Endothelial cell (in vitro differentiated cells): ENCODE results near the gene KDM4B. TPM values are rescaled to one million over a fixed set of nuclear protein-coding genes. Genes with fewer than 3 reads are reported as not detected.
"Not testable (repeated sequence)": the region's sequence is repeated elsewhere in the genome, so short reads cannot be mapped to it uniquely, and the experiment has no call there.

Experiments
- DNase-seq: peaks from one replicate; pipeline ENCODE4 v3.0.0; 2021; ENCODE audit warnings: low spot score
- H3K27ac Mint-ChIP-seq: one replicate; pipeline ENCODE4 v1.8.0; 2021; ENCODE audit warnings: mixed read lengths, inconsistent platforms; ENCODE audit not compliant: unreplicated experiment
- H3K27me3 Mint-ChIP-seq: one replicate; pipeline ENCODE4 v1.8.0; 2021; ENCODE audit warnings: mild to moderate bottlenecking, moderate library complexity, mixed read lengths, inconsistent platforms; ENCODE audit not compliant: unreplicated experiment
- H3K36me3 Mint-ChIP-seq: one replicate; pipeline ENCODE4 v1.8.0; 2021; ENCODE audit warnings: mild to moderate bottlenecking, low read depth, mixed read lengths, inconsistent platforms; ENCODE audit not compliant: unreplicated experiment
- H3K4me1 Mint-ChIP-seq: one replicate; pipeline ENCODE4 v1.8.0; 2021; ENCODE audit warnings: mild to moderate bottlenecking, mixed read lengths, inconsistent platforms; ENCODE audit not compliant: unreplicated experiment
- H3K4me3 Mint-ChIP-seq: one replicate; pipeline ENCODE4 v1.8.0; 2021; ENCODE audit warnings: mild to moderate bottlenecking, mixed read lengths, inconsistent platforms; ENCODE audit not compliant: unreplicated experiment
- H3K9me3 Mint-ChIP-seq: one replicate; pipeline ENCODE4 v1.8.0; 2021; ENCODE audit warnings: mixed read lengths, inconsistent platforms; ENCODE audit not compliant: unreplicated experiment
- CTCF ChIP-seq: fragments of 200-600 bp; sonication (generic); IDR thresholded peaks from one replicate; pipeline ENCODE4 v1.5.0; 2021; ENCODE audit warnings: antibody characterized with exemption; ENCODE audit not compliant: unreplicated experiment
- total RNA-seq: library from RNA; stranded (reverse); fragmentation: NEBNext Ultra II Directional; extraction: Animal tissue kit (Norgen Biotek cat#: 25700); gene quantifications from one replicate; pipeline ENCODE4 v1.2.1, GENCODE V29; 2021; ENCODE audit not compliant: unreplicated experiment

KDM4B gene
- total RNA-seq, 1 donor from 2014 or later = 42.4 TPM

DNA sequence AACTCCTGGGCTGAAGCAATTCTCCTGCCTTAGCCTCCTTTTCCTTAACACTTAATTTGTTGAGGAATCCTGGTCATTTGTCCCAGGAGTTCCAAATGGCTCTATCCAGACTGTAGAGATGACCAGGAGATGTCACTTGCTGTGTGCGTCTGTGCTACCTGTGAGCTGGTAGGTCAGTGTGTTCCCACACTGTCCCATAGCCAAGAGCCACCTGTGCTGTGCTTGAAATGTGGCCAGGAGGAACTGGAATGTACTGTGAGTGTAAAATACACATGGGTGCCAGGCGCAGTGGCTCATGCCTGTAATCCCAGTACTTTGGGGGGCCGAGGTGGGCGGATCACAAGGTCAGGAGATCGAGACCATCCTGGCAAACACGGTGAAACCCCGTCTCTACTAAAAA, 29.4 kb upstream of the KDM4B start:
- Mint-ChIP-seq H3K27me3 (peaks cover under 1% of the 10 kb centered on the region), H3K27ac (no peak overlapping the region), H3K9me3 (no peaks in the 10 kb centered on the region), H3K36me3 (peaks cover 3% of the 10 kb centered on the region), H3K4me1 (no peaks in the 10 kb centered on the region), H3K4me3 (no peak overlapping the region)
- no peak for DNase-seq
- no peak for TF ChIP-seq CTCF

DNA sequence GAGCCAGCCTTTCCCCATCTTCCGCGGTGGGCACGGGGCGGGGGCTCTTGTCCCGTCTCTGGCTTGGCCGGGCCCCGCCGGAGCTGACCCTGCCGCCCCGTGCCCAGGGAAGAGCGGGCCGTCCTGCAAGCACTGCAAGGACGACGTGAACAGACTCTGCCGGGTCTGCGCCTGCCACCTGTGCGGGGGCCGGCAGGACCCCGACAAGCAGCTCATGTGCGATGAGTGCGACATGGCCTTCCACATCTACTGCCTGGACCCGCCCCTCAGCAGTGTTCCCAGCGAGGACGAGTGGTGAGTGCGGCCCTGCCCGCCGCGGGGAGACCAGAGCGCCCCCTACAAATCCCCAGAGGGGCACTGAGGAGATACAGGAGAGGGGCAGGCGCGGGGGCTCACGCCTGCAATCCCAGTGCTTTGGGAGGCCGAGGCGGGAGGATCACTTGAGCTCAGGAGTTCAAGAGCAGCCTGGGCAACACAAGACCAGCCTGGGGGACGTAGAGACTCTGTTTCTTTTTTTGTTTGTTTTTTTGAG, 27.2 kb upstream of the KDM4B start:
- not testable (repeated sequence) for DNase-seq, H3K36me3 Mint-ChIP-seq, H3K9me3 Mint-ChIP-seq, H3K27me3 Mint-ChIP-seq, H3K4me1 Mint-ChIP-seq, H3K4me3 Mint-ChIP-seq, H3K27ac Mint-ChIP-seq

DNA sequence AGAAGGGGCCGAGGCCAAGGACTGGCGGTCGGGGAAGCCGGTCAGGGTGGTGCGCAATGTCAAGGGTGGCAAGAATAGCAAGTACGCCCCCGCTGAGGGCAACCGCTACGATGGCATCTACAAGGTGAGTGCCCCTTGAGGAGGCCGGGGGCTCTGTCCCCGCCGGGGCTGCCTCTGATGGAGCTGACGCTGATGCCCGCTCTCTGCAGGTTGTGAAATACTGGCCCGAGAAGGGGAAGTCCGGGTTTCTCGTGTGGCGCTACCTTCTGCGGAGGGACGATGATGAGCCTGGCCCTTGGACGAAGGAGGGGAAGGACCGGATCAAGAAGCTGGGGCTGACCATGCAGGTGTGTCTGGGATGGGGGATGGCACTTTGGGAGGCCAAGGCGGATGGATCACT, 18.3 kb upstream of the KDM4B start:
- not testable (repeated sequence) for H3K27me3 Mint-ChIP-seq, H3K36me3 Mint-ChIP-seq, H3K27ac Mint-ChIP-seq, H3K9me3 Mint-ChIP-seq, H3K4me3 Mint-ChIP-seq, H3K4me1 Mint-ChIP-seq, DNase-seq

DNA sequence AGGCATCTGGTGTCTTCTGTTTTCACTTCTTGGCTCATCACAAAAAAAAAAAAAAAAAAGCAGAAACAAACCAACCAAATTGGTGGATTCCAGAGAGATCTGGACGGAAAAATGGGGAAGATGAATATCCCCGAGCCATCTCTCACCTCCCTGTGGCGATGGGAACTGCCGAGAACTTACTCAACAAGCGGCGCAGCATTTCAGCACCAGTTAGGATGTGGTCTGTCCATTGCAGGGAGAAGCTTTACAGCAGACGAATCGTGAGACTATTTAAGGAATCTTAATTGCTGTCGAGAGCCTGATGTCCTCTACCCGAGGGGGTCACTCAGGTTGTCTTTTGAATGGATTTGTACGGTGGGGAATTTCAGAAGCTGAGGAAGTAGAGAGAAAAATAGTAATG, 17.3 kb upstream of the KDM4B start:
- Mint-ChIP-seq H3K27me3 (peaks cover 3% of the 10 kb centered on the region), H3K9me3 (no peaks in the 10 kb centered on the region), H3K4me3 (no peak overlapping the region), H3K27ac (no peak overlapping the region), H3K36me3 (peaks cover 8% of the 10 kb centered on the region), H3K4me1 (no peaks in the 10 kb centered on the region)
- DNase-seq = no peak
- no peak for TF ChIP-seq CTCF

DNA sequence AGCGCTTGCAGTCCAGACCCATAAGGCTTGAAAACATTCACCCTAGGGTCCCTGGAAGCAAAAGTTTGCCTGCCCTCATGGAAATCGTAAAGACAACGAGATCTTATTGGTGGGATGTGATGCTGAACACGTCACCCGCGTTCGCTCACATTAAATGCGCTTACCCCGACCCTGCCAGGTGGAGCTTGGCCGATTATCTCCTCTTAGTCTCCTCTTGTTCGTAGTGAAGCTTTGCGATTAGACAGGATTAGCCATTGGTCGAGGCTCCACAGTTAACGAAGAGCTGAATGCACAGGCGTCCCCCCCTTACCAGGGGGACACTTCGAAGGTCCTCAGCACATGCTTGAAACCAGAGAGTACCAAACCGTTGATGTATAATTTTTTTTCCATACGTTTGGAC, 16.0 kb upstream of the KDM4B start:
- no peak for TF ChIP-seq CTCF
- H3K27me3 Mint-ChIP-seq = peaks cover 1% of the 10 kb centered on the region
- H3K4me1 Mint-ChIP-seq = no peaks in the 10 kb centered on the region
- no peak overlapping the region for H3K27ac Mint-ChIP-seq
- peaks cover 4% of the 10 kb centered on the region for H3K36me3 Mint-ChIP-seq
- H3K9me3 Mint-ChIP-seq = no peaks in the 10 kb centered on the region
- no peak overlapping the region for H3K4me3 Mint-ChIP-seq
- DNase-seq = no peak

DNA sequence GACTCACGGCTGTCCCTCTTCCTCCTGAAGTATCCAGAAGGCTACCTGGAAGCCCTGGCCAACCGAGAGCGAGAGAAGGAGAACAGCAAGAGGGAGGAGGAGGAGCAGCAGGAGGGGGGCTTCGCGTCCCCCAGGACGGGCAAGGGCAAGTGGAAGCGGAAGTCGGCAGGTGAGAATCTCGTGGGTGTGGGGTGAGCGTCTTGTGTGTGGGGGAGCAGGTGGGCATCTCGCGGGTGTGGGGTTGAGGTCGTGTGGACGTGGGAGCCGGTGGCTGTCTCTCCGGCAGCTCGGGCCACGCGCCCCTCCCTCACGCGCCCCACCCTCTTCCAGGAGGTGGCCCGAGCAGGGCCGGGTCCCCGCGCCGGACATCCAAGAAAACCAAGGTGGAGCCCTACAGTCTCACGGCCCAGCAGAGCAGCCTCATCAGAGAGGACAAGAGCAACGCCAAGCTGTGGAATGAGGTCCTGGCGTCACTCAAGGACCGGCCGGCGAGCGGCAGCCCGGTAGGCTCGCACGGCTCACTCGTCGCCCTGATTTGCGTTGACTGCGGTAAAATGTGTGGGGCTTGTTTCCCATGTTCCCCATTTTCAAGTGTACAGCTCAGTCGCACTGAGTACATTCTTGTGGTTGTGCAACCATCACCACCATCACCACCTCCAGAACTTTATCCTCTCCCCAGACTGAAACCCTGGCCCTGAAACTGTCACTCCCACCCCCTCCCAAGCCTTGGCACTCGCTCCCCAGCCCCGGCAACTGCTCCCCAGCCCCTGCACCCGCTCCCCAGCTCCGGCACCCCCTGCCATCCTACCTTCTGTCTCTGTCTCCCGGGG, 14.4 kb upstream of the KDM4B start:
- H3K27ac Mint-ChIP-seq = not testable (repeated sequence)

More for the DNA sequence above, 14.4 kb upstream of the KDM4B start:
- not testable (repeated sequence) for H3K9me3 Mint-ChIP-seq, H3K27me3 Mint-ChIP-seq, H3K4me1 Mint-ChIP-seq, H3K4me3 Mint-ChIP-seq, DNase-seq, H3K36me3 Mint-ChIP-seq
